ENCODE measurements around the gene GRID1.

DNA sequence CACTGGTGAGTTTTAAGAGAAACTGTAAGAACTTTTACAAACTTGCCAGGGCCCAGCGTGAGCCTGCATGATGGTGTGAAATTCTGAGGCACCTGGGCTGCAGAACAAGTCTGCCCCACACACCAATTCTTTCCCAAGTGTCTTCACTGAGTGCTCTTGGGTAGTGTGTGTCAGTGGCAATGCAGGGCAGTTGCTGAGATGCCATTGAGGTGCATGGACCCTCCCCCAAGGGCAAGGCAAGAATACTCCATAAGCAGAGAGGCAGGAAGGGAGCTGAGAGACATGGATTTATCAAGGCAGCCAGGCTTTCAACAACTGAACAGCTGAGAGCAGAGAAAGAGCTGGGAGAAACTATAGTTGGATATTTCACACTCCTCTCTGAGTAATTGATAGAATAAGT lies 801.2 kb downstream of the GRID1 start:
- TF ChIP-seq, protein P1, sequence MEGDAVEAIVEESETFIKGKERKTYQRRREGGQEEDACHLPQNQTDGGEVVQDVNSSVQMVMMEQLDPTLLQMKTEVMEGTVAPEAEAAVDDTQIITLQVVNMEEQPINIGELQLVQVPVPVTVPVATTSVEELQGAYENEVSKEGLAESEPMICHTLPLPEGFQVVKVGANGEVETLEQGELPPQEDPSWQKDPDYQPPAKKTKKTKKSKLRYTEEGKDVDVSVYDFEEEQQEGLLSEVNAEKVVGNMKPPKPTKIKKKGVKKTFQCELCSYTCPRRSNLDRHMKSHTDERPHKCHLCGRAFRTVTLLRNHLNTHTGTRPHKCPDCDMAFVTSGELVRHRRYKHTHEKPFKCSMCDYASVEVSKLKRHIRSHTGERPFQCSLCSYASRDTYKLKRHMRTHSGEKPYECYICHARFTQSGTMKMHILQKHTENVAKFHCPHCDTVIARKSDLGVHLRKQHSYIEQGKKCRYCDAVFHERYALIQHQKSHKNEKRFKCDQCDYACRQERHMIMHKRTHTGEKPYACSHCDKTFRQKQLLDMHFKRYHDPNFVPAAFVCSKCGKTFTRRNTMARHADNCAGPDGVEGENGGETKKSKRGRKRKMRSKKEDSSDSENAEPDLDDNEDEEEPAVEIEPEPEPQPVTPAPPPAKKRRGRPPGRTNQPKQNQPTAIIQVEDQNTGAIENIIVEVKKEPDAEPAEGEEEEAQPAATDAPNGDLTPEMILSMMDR (IDR thresholded peaks at IDR 0.05), result no peak
- no peak for TF ChIP-seq POLR2A (IDR thresholded peaks at IDR 0.05)
